Activated B cell treated with CpG ODN at 0.5 μM for 24 hours (primary cell): Measurements from ENCODE around the gene PGAP3. TPM values are rescaled to one million over a fixed set of nuclear protein-coding genes. Genes with fewer than 3 reads are reported as not detected.
A peak's percentile ranks its signal among the peaks of the same experiment; 100 is the strongest.

Experiments used
- ATAC-seq: fragments of 200-7000 bp; cut with Tn5 transposase; one replicate; pipeline ENCODE4 v1.10.0; 2021; ENCODE audit warnings: low read depth, mild to moderate bottlenecking, moderate library complexity
- CTCF ChIA-PET: fragments of 350-600 bp; sonication (Branson Sonifier 250); formaldehyde crosslinking; loops from one replicate; lab custom pipeline; 2021; ENCODE audit warnings: antibody characterized with exemption; lab: Charles Lee
- POLR2A ChIA-PET: fragments of 350-600 bp; sonication (Branson Sonifier 250); formaldehyde crosslinking; loops from one replicate; lab custom pipeline; 2021; ENCODE audit warnings: antibody characterized with exemption; lab: Charles Lee
- DNase-seq: peaks from one replicate; pipeline ENCODE4 v3.0.0; 2022
- H3K27ac Mint-ChIP-seq: one replicate; pipeline ENCODE4 v1.8.0; 2020; ENCODE audit warnings: mixed read lengths
- H3K27me3 Mint-ChIP-seq: one replicate; pipeline ENCODE4 v1.8.0; 2021; ENCODE audit warnings: mixed read lengths
- H3K36me3 Mint-ChIP-seq: one replicate; pipeline ENCODE4 v1.8.0; 2021; ENCODE audit warnings: low read depth, mixed read lengths
- H3K4me1 Mint-ChIP-seq: one replicate; pipeline ENCODE4 v1.8.0; 2021; ENCODE audit warnings: mixed read lengths
- H3K4me3 Mint-ChIP-seq: one replicate; pipeline ENCODE4 v1.8.0; 2020; ENCODE audit warnings: mild to moderate bottlenecking, mixed read lengths
- H3K9me3 Mint-ChIP-seq: one replicate; pipeline ENCODE4 v1.8.0; 2020; ENCODE audit warnings: mixed read lengths
- intact Hi-C: fragments of 100-400 bp; cut with micrococcal nuclease; formaldehyde crosslinking; loops from one replicate; pipeline ENCODE4 v1.15.1; 2024
- total RNA-seq: library from RNA; stranded (reverse); gene quantifications from 2 replicates; pipeline ENCODE4 v1.2.3, GENCODE V29; 2022
- TF ChIP-seq, protein P1 (sequence below): fragments of 200-600 bp; IDR thresholded peaks from one replicate; pipeline ENCODE4 v1.8.0; 2022; ENCODE audit warnings: antibody characterized with exemption, mild to moderate bottlenecking

Gene PGAP3
- total RNA-seq, 1 donor from 2014 or later, result 24.0 TPM

GRCh38 chr17:39659279-39660010, 28.4 kb downstream of the PGAP3 start:
- Mint-ChIP-seq H3K27me3 (no peaks in the 10 kb centered on the region), H3K9me3 (no peaks in the 10 kb centered on the region), H3K4me1 (peaks cover 47% of the 10 kb centered on the region), H3K36me3 (peaks cover 46% of the 10 kb centered on the region), H3K27ac (peak overlapping the region; percentile 82), H3K4me3 (peak overlapping the region; percentile 38)
- TF ChIP-seq, protein P1, sequence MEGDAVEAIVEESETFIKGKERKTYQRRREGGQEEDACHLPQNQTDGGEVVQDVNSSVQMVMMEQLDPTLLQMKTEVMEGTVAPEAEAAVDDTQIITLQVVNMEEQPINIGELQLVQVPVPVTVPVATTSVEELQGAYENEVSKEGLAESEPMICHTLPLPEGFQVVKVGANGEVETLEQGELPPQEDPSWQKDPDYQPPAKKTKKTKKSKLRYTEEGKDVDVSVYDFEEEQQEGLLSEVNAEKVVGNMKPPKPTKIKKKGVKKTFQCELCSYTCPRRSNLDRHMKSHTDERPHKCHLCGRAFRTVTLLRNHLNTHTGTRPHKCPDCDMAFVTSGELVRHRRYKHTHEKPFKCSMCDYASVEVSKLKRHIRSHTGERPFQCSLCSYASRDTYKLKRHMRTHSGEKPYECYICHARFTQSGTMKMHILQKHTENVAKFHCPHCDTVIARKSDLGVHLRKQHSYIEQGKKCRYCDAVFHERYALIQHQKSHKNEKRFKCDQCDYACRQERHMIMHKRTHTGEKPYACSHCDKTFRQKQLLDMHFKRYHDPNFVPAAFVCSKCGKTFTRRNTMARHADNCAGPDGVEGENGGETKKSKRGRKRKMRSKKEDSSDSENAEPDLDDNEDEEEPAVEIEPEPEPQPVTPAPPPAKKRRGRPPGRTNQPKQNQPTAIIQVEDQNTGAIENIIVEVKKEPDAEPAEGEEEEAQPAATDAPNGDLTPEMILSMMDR, result no peak
- DNase-seq, result no peak
- peak; percentile 70 for ATAC-seq
- intact Hi-C loops, result loop anchor here (1.0 to 2.0 kb wide), 2 partner anchors 8 to 23 kb away; partner anchors contain the start of gene STARD3
- CTCF ChIA-PET, result interaction anchor here (0.6 to 1.2 kb wide), 5 partner anchors 9 to 38 kb away, joined by 3 to 8 read pairs (median 3); partner anchors contain the start of gene PNMT
- POLR2A ChIA-PET, result interaction anchor here (0.6 to 1.1 kb wide), 5 partner anchors 9 to 96 kb away, joined by 3 to 8 read pairs (median 4); partner anchors contain the start of gene PGAP3

- intact Hi-C loops, result loop anchor here (1.0 to 2.0 kb wide), 2 partner anchors 9 to 22 kb away; partner anchors contain the start of gene STARD3
- H3K9me3 Mint-ChIP-seq, result no peaks in the 10 kb centered on the region
- ATAC-seq, result no peak
- H3K4me1 Mint-ChIP-seq, result peaks cover 46% of the 10 kb centered on the region
- H3K27me3 Mint-ChIP-seq, result no peaks in the 10 kb centered on the region
- TF ChIP-seq, protein P1, result no peak
- CTCF ChIA-PET, result no interaction called here
- POLR2A ChIA-PET, result no interaction called here
- no peak for DNase-seq
- H3K36me3 Mint-ChIP-seq, result peaks cover 45% of the 10 kb centered on the region
- H3K27ac Mint-ChIP-seq, result peak overlapping the region; percentile 53
- no peak overlapping the region for H3K4me3 Mint-ChIP-seq
Measured at GRCh38 chr17:39658760-39659159, 29.1 kb downstream of the PGAP3 start.

GRCh38 chr17:39658346-39658745, 29.5 kb downstream of the PGAP3 start:
- Mint-ChIP-seq H3K4me3 (no peak overlapping the region), H3K36me3 (peaks cover 47% of the 10 kb centered on the region), H3K27me3 (no peaks in the 10 kb centered on the region), H3K27ac (peak overlapping the region; percentile 53), H3K9me3 (no peaks in the 10 kb centered on the region), H3K4me1 (peaks cover 49% of the 10 kb centered on the region)
- ChIA-PET CTCF (no interaction called here), POLR2A (no interaction called here)
- intact Hi-C loops, result loop anchor here (2.0 kb wide), 1 partner anchor 22 kb away; the partner anchor contains the start of gene STARD3
- TF ChIP-seq, protein P1, result no peak
- no peak for DNase-seq
- ATAC-seq, result no peak

DNA sequence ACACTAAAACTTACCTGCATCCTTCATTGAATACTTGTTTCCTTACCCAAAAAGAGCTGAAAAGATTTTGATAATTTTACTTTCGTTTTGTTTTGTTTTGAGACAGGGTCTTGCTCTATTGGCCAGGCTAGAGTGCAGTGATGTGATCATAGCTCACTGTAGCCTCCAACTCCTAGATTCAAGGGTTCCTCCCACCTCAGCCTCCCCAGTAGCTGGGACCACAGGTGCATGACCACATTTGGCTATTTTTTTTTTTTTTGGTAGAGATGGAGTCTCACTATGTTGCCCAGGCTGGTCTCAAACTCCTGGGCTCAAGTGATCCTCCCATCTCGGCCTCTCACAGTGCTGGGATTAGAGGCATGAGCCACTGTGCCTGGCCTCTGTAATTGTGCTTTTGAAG, 32.8 kb downstream of the PGAP3 start:
- ChIA-PET POLR2A (interaction anchor here (1.2 to 1.4 kb wide), 2 partner anchors 10 to 98 kb away, joined by 3 to 4 read pairs; partner anchors contain the start of gene TCAP), CTCF (interaction anchor here (0.7 to 2.6 kb wide), 11 partner anchors 11 to 104 kb away, joined by 3 to 16 read pairs (median 6); partner anchors contain the start of gene TCAP)
- ATAC-seq (no peak), DNase-seq (no peak)
- H3K27ac Mint-ChIP-seq, result no peak overlapping the region
- H3K27me3 Mint-ChIP-seq, result no peaks in the 10 kb centered on the region
- peaks cover 37% of the 10 kb centered on the region for H3K36me3 Mint-ChIP-seq
- peaks cover 42% of the 10 kb centered on the region for H3K4me1 Mint-ChIP-seq
- no peak overlapping the region for H3K4me3 Mint-ChIP-seq
- intact Hi-C loops, result no loop called here
- no peaks in the 10 kb centered on the region for H3K9me3 Mint-ChIP-seq
- TF ChIP-seq, protein P1, result no peak
